ENCODE results near the gene MBNL1.

DNA sequence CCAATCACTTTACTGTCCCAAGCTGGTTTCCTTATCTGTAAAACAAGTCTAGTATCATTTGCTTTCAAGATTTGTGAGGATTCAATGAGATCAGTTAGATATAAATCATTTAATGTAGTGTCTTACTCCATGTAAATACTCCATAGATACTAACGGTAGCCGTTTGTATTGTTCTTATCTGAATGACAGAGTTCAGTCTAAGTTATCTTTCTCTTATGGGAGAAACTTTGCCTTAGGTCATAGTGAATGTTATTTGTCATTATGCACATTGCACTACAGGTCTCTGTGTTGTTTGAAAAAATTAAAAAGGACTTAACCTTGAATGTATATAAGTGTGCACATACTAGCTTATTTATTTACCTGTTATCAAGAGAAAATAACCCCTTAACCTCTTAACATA is 44.7 kb downstream of the MBNL1 start:
- no peak for TF ChIP-seq EZH2 (IDR thresholded peaks at IDR 0.05; ENCODE audit: low read length)
- TF ChIP-seq, protein P1, sequence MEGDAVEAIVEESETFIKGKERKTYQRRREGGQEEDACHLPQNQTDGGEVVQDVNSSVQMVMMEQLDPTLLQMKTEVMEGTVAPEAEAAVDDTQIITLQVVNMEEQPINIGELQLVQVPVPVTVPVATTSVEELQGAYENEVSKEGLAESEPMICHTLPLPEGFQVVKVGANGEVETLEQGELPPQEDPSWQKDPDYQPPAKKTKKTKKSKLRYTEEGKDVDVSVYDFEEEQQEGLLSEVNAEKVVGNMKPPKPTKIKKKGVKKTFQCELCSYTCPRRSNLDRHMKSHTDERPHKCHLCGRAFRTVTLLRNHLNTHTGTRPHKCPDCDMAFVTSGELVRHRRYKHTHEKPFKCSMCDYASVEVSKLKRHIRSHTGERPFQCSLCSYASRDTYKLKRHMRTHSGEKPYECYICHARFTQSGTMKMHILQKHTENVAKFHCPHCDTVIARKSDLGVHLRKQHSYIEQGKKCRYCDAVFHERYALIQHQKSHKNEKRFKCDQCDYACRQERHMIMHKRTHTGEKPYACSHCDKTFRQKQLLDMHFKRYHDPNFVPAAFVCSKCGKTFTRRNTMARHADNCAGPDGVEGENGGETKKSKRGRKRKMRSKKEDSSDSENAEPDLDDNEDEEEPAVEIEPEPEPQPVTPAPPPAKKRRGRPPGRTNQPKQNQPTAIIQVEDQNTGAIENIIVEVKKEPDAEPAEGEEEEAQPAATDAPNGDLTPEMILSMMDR (optimal IDR thresholded peaks at IDR 0.05 in 1 of 3, IDR thresholded peaks at IDR 0.05 in 1 of 3, conservative IDR thresholded peaks at IDR 0.05 in 1 of 3; ENCODE audit: extremely low read depth in 1 of 3, insufficient read depth in 2 of 3, low read length in 3 of 3) = no peak
